ENCODE results near the gene CISTR.

CISTR gene

DNA sequence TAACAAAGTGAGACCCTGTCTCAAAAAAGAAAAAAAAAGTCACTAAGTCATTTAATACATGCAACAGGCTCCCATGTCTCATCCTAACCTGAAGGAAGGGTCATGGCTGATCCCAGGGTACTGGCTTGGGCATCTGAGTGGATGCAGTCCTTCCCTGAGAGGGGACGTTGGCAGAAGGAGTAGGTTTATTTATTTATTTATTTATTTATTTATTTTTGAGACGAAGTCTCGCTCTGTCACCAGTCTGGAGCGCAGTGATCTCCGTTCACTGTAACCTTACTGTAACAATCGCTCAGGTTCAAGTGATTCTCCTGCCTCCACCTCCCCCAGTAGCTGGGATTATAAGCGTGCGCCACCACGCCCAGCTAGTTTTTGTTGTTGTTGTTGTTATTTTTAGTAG is 17.4 kb downstream of the CISTR start:
- Histone ChIP-seq H3K4me1 (ENCODE audit: insufficient read depth, low read length) (no peaks in the 10 kb centered on the region), H3K4me2 (ENCODE audit: insufficient read depth, low read length) (no peak overlapping the region), H3K9me3 (ENCODE audit: insufficient read depth, low read length, severe bottlenecking) (no peaks in the 10 kb centered on the region), H3K4me3 (ENCODE audit: low read depth in 1 of 2, low read length in 2 of 2) (no peak overlapping the region), H4K20me1 (ENCODE audit: insufficient read depth, low read length) (0 out of 2 replicates have a peak, but pooled peaks cover 5% of the 10 kb centered on the region), H3K9ac (ENCODE audit: low read depth, low read length) (no peak overlapping the region), H3K27ac (ENCODE audit: low read length) (no peak overlapping the region), H3K36me3 (ENCODE audit: insufficient read depth, low read length) (no peaks in the 10 kb centered on the region), H3K79me2 (ENCODE audit: insufficient read depth, low read length) (no peaks in the 10 kb centered on the region), H2AFZ (ENCODE audit: low read depth, low read length) (no peak overlapping the region), H3K27me3 (ENCODE audit: insufficient read depth, low read length, poor library complexity) (peaks cover 34% of the 10 kb centered on the region)
- TF ChIP-seq, protein P1, sequence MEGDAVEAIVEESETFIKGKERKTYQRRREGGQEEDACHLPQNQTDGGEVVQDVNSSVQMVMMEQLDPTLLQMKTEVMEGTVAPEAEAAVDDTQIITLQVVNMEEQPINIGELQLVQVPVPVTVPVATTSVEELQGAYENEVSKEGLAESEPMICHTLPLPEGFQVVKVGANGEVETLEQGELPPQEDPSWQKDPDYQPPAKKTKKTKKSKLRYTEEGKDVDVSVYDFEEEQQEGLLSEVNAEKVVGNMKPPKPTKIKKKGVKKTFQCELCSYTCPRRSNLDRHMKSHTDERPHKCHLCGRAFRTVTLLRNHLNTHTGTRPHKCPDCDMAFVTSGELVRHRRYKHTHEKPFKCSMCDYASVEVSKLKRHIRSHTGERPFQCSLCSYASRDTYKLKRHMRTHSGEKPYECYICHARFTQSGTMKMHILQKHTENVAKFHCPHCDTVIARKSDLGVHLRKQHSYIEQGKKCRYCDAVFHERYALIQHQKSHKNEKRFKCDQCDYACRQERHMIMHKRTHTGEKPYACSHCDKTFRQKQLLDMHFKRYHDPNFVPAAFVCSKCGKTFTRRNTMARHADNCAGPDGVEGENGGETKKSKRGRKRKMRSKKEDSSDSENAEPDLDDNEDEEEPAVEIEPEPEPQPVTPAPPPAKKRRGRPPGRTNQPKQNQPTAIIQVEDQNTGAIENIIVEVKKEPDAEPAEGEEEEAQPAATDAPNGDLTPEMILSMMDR (IDR thresholded peaks at IDR 0.05; ENCODE audit: borderline replicate concordance, extremely low read depth, low read length, poor library complexity, severe bottlenecking): no peak
- no peak for TF ChIP-seq EZH2 (IDR thresholded peaks at IDR 0.05; ENCODE audit: borderline replicate concordance, low read depth, low read length, severe bottlenecking)
- DNase-seq (no peak), ATAC-seq (ENCODE audit: insufficient read depth, low read depth) (no peak)

DNA sequence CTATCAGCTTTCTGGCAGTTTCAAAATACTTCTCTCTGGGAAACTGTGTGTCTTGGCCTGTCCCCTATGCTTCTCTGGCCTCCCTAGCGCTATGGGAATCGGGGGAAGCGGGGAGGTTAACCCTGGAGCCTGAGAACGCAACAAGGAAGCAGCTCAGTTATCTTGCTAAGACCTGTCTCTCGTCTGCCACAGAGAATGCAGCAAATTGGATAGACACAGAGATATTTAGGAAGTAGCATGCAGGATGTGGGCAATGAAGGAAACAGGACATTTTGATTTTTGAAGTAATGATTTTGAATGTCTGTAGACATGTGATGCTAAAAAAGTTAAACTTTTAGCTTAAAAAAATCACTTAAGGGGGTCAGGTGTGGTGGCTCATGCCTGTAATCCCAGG is 18.0 kb downstream of the CISTR start:
- no peak overlapping the region for H3K4me3 ChIP-seq (ENCODE audit: low read depth in 1 of 2, low read length in 2 of 2)
- TF ChIP-seq EZH2 (IDR thresholded peaks at IDR 0.05; ENCODE audit: borderline replicate concordance, low read depth, low read length, severe bottlenecking): no peak
- TF ChIP-seq, protein P1 (IDR thresholded peaks at IDR 0.05; ENCODE audit: borderline replicate concordance, extremely low read depth, low read length, poor library complexity, severe bottlenecking): no peak
- H3K36me3 ChIP-seq (ENCODE audit: insufficient read depth, low read length): no peaks in the 10 kb centered on the region
- H3K27me3 ChIP-seq (ENCODE audit: insufficient read depth, low read length, poor library complexity): peaks cover 31% of the 10 kb centered on the region
- H3K9me3 ChIP-seq (ENCODE audit: insufficient read depth, low read length, severe bottlenecking): no peaks in the 10 kb centered on the region
- H4K20me1 ChIP-seq (ENCODE audit: insufficient read depth, low read length): 0 out of 2 replicates have a peak, but pooled peaks cover 5% of the 10 kb centered on the region
- H3K27ac ChIP-seq (ENCODE audit: low read length): no peak overlapping the region
- DNase-seq (no peak), ATAC-seq (ENCODE audit: insufficient read depth, low read depth) (no peak)
- no peaks in the 10 kb centered on the region for H3K79me2 ChIP-seq (ENCODE audit: insufficient read depth, low read length)
- H3K4me1 ChIP-seq (ENCODE audit: insufficient read depth, low read length): no peaks in the 10 kb centered on the region
- no peak overlapping the region for H3K4me2 ChIP-seq (ENCODE audit: insufficient read depth, low read length)
- H3K9ac ChIP-seq (ENCODE audit: low read depth, low read length): no peak overlapping the region
- H2AFZ ChIP-seq (ENCODE audit: low read depth, low read length): peak overlapping the region; percentile 8; the same call in 1 of the 2 replicates

DNA sequence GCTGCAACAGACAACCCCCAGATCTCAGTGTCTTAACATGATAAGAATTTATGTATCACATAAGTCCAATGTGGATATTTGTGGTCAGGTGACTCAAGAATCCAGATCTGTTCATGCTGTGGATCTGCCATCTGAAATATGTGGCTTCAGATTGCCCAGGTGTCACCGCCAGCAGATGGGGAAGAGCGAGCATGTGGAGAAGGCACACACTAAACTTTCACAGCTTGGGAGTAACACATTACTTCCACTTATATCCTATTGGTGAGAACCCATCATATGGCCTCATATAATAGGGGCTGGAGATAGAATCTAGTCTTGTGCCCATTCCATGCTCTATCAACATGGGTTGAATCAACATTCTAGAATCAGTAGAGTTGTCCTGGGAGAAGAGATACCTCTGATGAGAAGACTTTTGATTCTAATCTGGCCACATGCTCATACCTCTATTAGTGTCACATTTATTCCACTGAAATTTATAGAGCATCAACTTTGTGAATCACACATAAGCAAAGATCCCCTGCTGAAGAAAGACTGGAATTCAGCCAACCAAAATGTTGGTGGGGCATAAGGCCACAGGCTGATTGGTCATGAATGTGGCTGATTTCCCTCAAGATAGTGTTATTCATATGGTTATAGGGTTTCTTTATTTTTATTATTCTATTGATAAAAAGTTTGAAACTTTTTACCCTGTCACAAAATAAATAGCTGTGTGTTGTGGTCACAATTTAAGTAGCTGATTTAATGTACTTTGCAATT is 18.6 kb downstream of the CISTR start:
- no peaks in the 10 kb centered on the region for H3K36me3 ChIP-seq (ENCODE audit: insufficient read depth, low read length)
- no peaks in the 10 kb centered on the region for H3K79me2 ChIP-seq (ENCODE audit: insufficient read depth, low read length)
- H3K27me3 ChIP-seq (ENCODE audit: insufficient read depth, low read length, poor library complexity): peaks cover 31% of the 10 kb centered on the region
- H3K4me1 ChIP-seq (ENCODE audit: insufficient read depth, low read length): peaks cover 2% of the 10 kb centered on the region
- H3K9me3 ChIP-seq (ENCODE audit: insufficient read depth, low read length, severe bottlenecking): no peaks in the 10 kb centered on the region
- DNase-seq: no peak
- no peak for ATAC-seq (ENCODE audit: insufficient read depth, low read depth)
- no peak overlapping the region for H3K27ac ChIP-seq (ENCODE audit: low read length)
- H2AFZ ChIP-seq (ENCODE audit: low read depth, low read length): 0 out of 2 replicates have a peak overlapping the region, but pooled peaks have one; percentile 8
- H3K9ac ChIP-seq (ENCODE audit: low read depth, low read length): no peak overlapping the region
- no peak overlapping the region for H3K4me2 ChIP-seq (ENCODE audit: insufficient read depth, low read length)
- no peak overlapping the region for H3K4me3 ChIP-seq (ENCODE audit: low read depth in 1 of 2, low read length in 2 of 2)
- H4K20me1 ChIP-seq (ENCODE audit: insufficient read depth, low read length): 0 out of 2 replicates have a peak, but pooled peaks cover 5% of the 10 kb centered on the region
- TF ChIP-seq EZH2 (IDR thresholded peaks at IDR 0.05; ENCODE audit: borderline replicate concordance, low read depth, low read length, severe bottlenecking): no peak
- TF ChIP-seq, protein P1 (IDR thresholded peaks at IDR 0.05; ENCODE audit: borderline replicate concordance, extremely low read depth, low read length, poor library complexity, severe bottlenecking): no peak

Data from DND-41 (cell line).